ENCODE measurements around the gene PAQR4.

PAQR4 gene

DNA sequence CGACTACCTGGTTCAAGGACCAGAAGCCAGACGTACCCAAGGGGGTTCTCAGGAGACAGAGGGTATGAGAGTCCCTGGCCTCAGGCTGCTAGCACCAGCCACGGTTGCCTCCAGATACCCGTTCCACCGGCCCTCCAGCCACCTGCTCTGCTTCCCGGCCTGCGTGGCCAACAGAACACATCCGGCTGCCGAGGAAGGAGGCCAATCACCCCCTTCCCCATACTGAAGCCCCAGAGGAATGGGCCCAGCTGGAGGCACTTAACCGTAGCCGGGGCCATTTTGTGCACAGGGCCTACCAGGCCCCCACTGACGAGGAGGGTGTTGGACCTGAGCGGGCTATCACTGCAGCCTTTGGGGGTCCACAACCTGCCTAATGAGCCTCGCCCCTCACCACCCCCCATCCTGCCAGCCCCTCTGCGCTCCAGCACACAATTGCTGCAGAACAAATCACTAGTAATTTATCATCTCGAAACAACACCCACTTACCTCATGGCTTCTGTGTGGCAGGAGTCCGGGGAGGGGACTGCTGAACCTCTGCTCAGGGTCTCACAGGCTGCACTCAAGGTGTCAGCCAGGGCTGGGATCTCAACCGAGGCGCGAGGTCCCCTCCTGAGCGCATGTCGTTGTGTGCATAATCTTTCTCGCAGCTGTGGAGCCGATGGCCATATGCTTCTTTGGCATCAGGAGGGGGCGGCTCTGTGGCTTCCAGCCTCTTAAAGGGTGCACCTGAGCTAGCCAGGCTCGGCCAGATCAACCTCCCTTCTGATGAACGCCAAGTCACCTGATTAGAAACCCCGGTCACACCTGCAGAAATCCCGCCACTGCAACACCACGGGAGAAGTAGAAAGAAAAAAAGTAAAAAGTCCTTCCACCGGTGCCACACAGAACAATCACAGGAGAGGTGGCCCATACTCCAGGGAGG is 15.2 kb upstream of the PAQR4 start:
- no peak for DNase-seq (ENCODE audit: low read depth)
- TF ChIP-seq, protein P1, sequence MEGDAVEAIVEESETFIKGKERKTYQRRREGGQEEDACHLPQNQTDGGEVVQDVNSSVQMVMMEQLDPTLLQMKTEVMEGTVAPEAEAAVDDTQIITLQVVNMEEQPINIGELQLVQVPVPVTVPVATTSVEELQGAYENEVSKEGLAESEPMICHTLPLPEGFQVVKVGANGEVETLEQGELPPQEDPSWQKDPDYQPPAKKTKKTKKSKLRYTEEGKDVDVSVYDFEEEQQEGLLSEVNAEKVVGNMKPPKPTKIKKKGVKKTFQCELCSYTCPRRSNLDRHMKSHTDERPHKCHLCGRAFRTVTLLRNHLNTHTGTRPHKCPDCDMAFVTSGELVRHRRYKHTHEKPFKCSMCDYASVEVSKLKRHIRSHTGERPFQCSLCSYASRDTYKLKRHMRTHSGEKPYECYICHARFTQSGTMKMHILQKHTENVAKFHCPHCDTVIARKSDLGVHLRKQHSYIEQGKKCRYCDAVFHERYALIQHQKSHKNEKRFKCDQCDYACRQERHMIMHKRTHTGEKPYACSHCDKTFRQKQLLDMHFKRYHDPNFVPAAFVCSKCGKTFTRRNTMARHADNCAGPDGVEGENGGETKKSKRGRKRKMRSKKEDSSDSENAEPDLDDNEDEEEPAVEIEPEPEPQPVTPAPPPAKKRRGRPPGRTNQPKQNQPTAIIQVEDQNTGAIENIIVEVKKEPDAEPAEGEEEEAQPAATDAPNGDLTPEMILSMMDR (IDR thresholded peaks at IDR 0.05; ENCODE audit: low read length, missing control alignments): no peak
- H3K4me3 ChIP-seq (replicated peaks; ENCODE audit: low read depth, low read length): no peak overlapping the region

DNA sequence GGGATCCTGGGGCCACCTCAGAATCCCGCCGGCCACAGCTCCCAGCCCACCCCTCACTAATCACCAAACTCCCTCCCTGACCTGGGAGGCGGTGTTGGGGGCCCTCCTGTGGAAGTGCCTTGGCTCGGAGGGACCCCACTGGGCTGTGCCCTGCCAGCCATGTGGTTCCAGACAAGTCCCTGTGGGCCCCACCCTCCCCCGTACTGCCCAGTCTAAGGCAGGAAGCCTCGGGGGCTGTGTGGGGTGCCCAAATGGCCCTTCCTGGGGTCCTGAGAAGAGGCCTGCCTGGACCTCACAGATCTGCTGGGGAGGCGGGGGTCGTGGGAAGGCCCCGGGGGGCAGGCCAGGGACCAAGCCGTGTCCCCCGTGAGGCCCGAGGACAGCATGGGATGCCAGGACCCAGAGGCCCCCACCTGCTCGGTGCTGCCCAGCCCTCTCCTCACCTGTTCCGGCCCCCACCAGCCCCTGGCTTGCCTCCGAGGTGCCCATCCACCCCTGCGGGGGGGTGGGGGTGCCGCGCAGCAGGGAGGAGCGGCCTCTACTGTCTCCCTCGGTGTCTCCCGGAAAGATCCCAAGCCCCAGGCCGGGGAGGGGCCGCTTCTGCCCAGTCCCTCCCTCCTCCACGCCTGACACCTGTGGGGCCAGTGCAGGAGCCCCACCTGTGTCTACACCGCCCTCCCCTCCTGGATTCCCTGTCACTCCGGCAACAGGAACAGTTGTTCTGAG is 14.3 kb upstream of the PAQR4 start:
- TF ChIP-seq, protein P1 (IDR thresholded peaks at IDR 0.05; ENCODE audit: low read length, missing control alignments): no peak
- no peak for DNase-seq (ENCODE audit: low read depth)
- H3K4me3 ChIP-seq (replicated peaks; ENCODE audit: low read depth, low read length): no peak overlapping the region

DNA sequence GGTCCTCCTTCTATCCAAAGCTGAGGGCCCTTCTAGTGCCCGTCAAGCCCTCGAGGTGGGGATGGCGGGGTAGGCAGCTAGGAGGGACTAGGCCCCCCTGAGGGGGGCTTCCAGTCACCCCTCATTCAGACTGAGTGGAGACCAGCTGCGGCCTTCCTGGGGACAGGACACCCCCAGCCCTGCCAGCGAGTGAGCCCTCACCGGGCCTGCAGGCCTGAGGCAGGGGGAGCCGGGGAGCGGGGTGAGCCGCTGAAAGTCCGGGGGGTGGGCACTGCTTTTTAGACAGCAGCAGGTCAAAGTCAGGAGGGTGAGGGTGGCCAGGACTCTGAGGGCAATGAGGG is 13.7 kb upstream of the PAQR4 start:
- DNase-seq (ENCODE audit: low read depth): no peak
- H3K4me3 ChIP-seq (replicated peaks; ENCODE audit: low read depth, low read length): no peak overlapping the region
- TF ChIP-seq, protein P1 (IDR thresholded peaks at IDR 0.05; ENCODE audit: low read length, missing control alignments): no peak

DNA sequence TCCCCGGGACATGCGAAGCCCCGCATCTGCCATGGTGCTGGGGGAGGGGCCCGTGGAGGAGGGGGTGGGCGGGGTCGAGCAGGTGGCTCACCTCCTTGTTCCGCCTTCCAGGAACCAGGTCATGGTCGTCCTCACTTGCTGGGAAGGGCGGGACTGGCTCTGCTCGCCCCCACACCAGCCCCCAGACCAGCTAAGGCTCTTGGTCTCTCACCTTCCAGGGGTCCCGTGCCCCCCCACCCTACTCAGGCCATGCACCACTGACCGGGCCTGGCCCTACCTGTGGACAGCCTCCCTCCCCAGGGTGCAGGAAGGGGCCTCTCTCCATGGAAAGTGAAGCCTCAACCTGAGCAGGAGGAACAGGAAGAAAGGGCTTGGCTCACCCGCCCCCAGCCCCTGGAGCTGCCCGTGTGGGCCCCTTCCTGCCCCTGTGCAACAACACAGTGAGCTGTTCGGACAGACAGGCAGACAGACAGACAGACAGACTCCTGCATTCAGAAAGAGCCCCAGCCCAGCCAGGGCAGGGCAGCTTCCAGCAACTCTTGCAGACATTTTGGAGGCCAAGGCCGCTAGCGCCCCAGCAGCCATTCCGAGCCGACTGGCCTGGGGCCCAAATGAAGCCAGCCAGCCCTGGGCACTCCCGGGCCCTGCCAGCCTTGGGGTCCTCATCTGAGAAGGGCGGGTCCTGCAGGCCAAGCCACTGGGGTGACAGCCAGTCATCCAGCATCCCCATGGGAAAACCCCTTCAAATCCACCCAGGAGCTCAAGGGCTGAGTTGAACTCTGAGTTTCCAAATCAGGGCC is 13.2 kb upstream of the PAQR4 start:
- TF ChIP-seq, protein P1 (IDR thresholded peaks at IDR 0.05; ENCODE audit: low read length, missing control alignments): no peak
- DNase-seq (ENCODE audit: low read depth): no peak
- H3K4me3 ChIP-seq (replicated peaks; ENCODE audit: low read depth, low read length): no peak overlapping the region

DNA sequence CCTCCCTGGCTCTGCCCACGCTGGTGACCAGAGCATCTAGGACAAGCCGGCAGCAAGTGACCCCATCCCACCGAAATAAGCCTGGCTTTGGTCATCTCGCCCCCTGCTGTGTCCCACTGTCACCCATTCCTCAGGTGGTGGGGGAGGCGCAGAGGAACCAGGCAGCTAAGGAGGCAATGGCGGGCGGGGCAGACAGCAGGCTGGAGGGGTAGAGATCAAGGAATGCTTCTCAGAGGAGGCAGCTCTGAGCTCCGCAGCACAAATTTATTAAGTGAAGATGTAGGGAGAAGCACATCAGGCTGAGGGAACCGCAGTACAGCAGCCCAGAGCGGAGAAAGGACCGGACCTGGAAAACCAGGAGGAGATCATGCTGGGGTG is 12.6 kb upstream of the PAQR4 start:
- TF ChIP-seq, protein P1 (IDR thresholded peaks at IDR 0.05; ENCODE audit: low read length, missing control alignments): no peak
- DNase-seq (ENCODE audit: low read depth): no peak
- no peak overlapping the region for H3K4me3 ChIP-seq (replicated peaks; ENCODE audit: low read depth, low read length)

DNA sequence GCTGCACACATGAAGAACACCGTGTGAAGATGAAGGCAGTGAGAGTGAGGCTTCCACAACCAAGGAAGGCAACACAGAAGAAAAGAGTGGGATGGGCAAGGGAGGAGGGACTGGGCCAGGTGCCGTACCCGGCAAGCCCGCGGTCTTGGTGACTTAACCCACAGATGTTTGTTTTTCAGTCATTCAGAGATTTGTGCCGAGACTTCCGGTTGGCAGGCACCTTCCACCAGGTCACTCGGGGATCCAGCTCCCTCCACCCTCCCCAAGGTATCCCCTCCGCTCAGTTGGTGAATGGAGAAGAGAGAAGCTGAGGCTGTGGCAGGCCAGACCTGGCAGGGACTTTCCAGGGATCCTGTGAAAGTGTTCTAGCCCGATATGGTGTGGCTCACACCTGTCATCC is 9.9 kb upstream of the PAQR4 start:
- TF ChIP-seq, protein P1 (IDR thresholded peaks at IDR 0.05; ENCODE audit: low read length, missing control alignments): no peak
- H3K4me3 ChIP-seq (replicated peaks; ENCODE audit: low read depth, low read length): no peak overlapping the region
- no peak for DNase-seq (ENCODE audit: low read depth)
